Esophagus squamous epithelium (tissue), 4 donors: ENCODE results near the gene KHSRP.
A peak's percentile ranks its signal among the peaks of the same experiment; 100 is the strongest.

Source experiments
- POLR2A ChIP-seq, 4 donors: fragments of 450-650 bp; IDR thresholded peaks; one replicate each; pipeline ENCODE4 v1.6.1; 2017; ENCODE audit warnings: antibody characterized with exemption in 4 of 4, mild to moderate bottlenecking in 4 of 4, moderate library complexity in 3 of 4
- TF ChIP-seq, protein P1 (sequence below), 6 experiments: fragments of 450-650 bp in 4 of 6; fragments of 200-600 bp in 2 of 6; sonication (generic) in 2 of 6; IDR thresholded peaks; one replicate each; pipeline ENCODE4 v1.5.1; 2016 to 2019; ENCODE audit warnings: antibody characterized with exemption in 6 of 6, mild to moderate bottlenecking in 4 of 6, moderate library complexity in 4 of 6

DNA sequence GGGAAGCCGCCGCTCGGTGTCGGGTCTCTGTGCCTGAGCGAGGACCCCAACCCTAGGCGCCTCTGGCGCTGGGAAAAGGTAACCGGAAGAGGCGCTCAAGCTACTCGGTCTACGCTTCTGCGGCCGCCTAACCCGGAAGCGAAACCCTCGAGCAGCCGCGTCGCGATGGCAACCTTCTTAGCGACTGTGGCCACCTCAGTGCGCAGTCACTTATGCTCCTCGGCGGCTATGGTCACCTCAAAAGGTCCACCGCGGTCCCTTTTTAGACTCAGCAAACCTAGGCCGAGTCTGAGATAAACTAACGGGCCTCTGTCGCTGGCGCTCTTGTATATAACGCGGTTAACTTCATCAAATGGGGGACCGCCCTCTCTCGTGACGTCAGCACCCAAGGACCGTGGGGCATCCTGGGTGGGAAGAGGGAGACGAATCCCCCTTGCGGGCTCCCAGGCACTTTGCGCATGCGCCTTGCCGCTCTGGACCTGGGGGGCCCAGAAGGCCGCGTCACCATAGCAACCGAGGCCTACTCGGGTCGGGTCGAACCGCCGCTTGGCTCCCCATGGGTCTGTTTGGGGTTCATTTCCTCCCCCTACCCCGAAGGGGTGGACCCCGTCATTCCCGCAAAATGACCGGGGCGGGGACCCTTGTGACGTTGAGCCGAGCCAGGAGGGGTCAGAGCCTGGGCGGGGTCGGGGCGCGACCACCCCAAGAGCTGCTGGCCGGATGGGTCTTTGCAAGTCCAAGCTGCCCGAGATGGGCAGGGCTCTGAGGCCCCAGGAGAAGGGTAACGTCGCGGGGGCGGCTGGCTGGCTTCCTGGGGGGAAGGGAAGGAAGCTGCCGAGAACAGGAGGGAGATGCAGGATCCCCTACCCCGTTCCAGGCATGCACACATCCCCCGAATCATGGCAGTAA lies 31.3 kb downstream of the KHSRP start, which contains the start of gene GTF2F1:
- TF ChIP-seq, protein P1, sequence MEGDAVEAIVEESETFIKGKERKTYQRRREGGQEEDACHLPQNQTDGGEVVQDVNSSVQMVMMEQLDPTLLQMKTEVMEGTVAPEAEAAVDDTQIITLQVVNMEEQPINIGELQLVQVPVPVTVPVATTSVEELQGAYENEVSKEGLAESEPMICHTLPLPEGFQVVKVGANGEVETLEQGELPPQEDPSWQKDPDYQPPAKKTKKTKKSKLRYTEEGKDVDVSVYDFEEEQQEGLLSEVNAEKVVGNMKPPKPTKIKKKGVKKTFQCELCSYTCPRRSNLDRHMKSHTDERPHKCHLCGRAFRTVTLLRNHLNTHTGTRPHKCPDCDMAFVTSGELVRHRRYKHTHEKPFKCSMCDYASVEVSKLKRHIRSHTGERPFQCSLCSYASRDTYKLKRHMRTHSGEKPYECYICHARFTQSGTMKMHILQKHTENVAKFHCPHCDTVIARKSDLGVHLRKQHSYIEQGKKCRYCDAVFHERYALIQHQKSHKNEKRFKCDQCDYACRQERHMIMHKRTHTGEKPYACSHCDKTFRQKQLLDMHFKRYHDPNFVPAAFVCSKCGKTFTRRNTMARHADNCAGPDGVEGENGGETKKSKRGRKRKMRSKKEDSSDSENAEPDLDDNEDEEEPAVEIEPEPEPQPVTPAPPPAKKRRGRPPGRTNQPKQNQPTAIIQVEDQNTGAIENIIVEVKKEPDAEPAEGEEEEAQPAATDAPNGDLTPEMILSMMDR (IDR thresholded peaks at IDR 0.05): peak in 1 of 6 experiments; percentile 9
- TF ChIP-seq POLR2A (IDR thresholded peaks at IDR 0.05): peak in 1 of 4 donors; percentile 7
